Fibroblast of pulmonary artery (primary cell): Measurements from ENCODE around the gene CD79B.

Experiments used
- DNase-seq: peaks from one replicate; pipeline ENCODE4 v3.0.0-alpha.2; 2010; ENCODE audit warnings: low read depth
- H3K4me3 ChIP-seq: replicated peaks from 2 replicates; pipeline ENCODE4 v1.5.1; 2011; ENCODE audit warnings: low read depth, mild to moderate bottlenecking, control low read depth, low read length, moderate library complexity
- CTCF ChIP-seq: IDR thresholded peaks from 2 replicates; pipeline ENCODE4 v1.5.1; 2011; ENCODE audit warnings: mild to moderate bottlenecking, control low read depth, low read length, inconsistent platforms; ENCODE audit errors: missing control alignments

Gene CD79B

GRCh38 chr17:63945784-63946439 is 13.8 kb upstream of the CD79B start:
- H3K4me3 ChIP-seq, result no peak overlapping the region
- no peak for TF ChIP-seq CTCF
- DNase-seq, result no peak

GRCh38 chr17:63944736-63945499 is 12.8 kb upstream of the CD79B start:
- no peak for DNase-seq
- no peak overlapping the region for H3K4me3 ChIP-seq
- TF ChIP-seq CTCF, result no peak

- peak; percentile 2 for TF ChIP-seq CTCF
Observed at GRCh38 chr17:63943745-63944144, 11.6 kb upstream of the CD79B start.

GRCh38 chr17:63942309-63942985 is 10.3 kb upstream of the CD79B start:
- no peak overlapping the region for H3K4me3 ChIP-seq
- no peak for DNase-seq
- no peak for TF ChIP-seq CTCF

More at GRCh38 chr17:63943745-63944144, 11.6 kb upstream of the CD79B start:
- no peak for DNase-seq
- no peak overlapping the region for H3K4me3 ChIP-seq

- DNase-seq, result no peak
- H3K4me3 ChIP-seq, result no peak overlapping the region
- no peak for TF ChIP-seq CTCF
Observed at GRCh38 chr17:63941751-63942150, 9.6 kb upstream of the CD79B start.

- no peak for DNase-seq
- no peak for TF ChIP-seq CTCF
- H3K4me3 ChIP-seq, result no peak overlapping the region
Observed at GRCh38 chr17:63941162-63941561, 9.0 kb upstream of the CD79B start.
